Neural progenitor cell (in vitro differentiated cells): ENCODE measurements around the gene LRRN1.

Source experiments
- EZH2 ChIP-seq: fragments of 200-600 bp; sonication (generic); IDR thresholded peaks from 2 replicates; pipeline ENCODE4 v1.6.1; 2017; ENCODE audit warnings: antibody characterized with exemption, mild to moderate bottlenecking, moderate library complexity
- TF ChIP-seq, protein P1 (sequence below): fragments of 200-600 bp; sonication (generic); IDR thresholded peaks from 2 replicates; pipeline ENCODE4 v1.5.1; 2017; ENCODE audit warnings: antibody characterized with exemption, mild to moderate bottlenecking

- TF ChIP-seq, protein P1, sequence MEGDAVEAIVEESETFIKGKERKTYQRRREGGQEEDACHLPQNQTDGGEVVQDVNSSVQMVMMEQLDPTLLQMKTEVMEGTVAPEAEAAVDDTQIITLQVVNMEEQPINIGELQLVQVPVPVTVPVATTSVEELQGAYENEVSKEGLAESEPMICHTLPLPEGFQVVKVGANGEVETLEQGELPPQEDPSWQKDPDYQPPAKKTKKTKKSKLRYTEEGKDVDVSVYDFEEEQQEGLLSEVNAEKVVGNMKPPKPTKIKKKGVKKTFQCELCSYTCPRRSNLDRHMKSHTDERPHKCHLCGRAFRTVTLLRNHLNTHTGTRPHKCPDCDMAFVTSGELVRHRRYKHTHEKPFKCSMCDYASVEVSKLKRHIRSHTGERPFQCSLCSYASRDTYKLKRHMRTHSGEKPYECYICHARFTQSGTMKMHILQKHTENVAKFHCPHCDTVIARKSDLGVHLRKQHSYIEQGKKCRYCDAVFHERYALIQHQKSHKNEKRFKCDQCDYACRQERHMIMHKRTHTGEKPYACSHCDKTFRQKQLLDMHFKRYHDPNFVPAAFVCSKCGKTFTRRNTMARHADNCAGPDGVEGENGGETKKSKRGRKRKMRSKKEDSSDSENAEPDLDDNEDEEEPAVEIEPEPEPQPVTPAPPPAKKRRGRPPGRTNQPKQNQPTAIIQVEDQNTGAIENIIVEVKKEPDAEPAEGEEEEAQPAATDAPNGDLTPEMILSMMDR: no peak
- no peak for TF ChIP-seq EZH2
These were observed 837 bp downstream of the LRRN1 start for GRCh38 chr3:3800080-3800455.
